GM03348 (cell line): ENCODE measurements around the gene RAB22A.
"Not testable (repeated sequence)": the region's sequence is repeated elsewhere in the genome, so short reads cannot be mapped to it uniquely, and the experiment has no call there.

Experiments used
- DNase-seq: peaks from one replicate; pipeline ENCODE4 v3.0.0; 2012; ENCODE audit warnings: low spot score

Gene RAB22A

DNA sequence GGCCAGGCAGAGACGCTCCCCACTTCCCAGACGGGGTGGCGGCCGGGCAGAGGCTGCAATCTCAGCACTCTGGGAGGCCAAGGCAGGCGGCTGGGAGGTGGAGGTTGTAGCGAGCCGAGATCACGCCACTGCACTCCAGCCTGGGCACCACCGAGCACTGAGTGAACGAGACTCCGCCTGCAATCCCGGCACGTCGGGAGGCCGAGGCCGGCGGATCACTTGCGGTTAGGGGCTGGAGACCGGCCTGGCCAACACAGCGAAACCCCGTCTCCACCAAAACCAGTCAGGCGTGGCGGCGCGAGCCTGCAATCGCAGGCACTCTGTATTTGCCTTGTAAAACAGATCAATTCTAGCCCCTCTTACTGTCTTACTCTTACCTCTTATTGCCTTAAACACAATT is 105.3 kb downstream of the RAB22A start:
- not testable (repeated sequence) for DNase-seq

DNA sequence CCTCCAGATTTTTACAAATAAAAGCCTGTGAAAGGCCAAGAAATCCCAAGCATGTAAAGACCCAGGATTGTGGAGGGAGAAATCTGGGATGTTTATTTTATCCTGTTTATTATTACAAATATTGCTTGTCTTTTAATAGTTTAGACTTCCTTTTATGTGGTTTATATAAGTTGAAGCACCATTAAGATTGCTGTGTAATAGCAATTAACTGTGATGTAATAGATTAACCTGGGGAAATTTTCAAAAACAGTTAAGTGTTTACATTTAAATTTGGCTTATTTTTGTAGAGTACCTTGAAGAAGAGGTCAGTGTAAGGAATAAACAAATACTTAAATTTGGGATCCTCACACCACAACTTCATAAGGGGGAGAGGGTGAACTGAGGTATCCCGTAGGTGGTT is 106.5 kb downstream of the RAB22A start:
- no peak for DNase-seq

DNA sequence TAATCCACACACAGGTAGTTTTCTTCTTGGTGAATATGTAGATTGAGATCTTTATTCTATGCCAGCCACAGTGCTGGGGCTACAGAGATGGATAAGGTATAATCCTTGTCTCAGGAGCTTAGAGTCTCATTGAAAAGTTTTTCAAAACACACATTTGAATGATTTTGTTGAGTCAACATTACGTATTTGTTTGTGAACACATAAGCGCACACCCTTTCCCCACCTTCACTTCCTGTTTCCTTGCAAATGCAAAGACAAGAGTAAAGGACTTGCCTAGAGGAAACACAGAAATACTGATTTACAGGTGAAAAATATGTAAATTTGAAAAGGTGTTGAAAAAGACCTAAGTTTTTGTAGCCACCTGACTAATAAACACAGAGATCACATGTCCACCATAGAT is 107.3 kb downstream of the RAB22A start:
- DNase-seq = no peak
